Adipose tissue (tissue), 3 donors: Measurements from ENCODE around the gene TRHDE. TPM values are rescaled to one million over a fixed set of nuclear protein-coding genes. Genes with fewer than 3 reads are reported as not detected.
"Not testable (repeated sequence)": the region's sequence is repeated elsewhere in the genome, so short reads cannot be mapped to it uniquely, and the experiment has no call there.

Experiments
- H3K27ac ChIP-seq: one replicate; pipeline ENCODE4 v1.5.1; 2013; ENCODE audit warnings: low read depth, low read length
- WGBS, 3 donors: extraction: QIAGEN DNeasy Blood & Tissue Kit; methylation state at CpG; one replicate each; pipeline ENCODE4 v1.1.7; 2013; 5-methylcytosine and 5-hydroxymethylcytosine counted together
- polyA plus RNA-seq, 3 donors: library from polyadenylated mRNA; stranded (reverse); fragments of 200-250 nt; gene quantifications; one replicate each; pipeline ENCODE4 v1.2.3, GENCODE V29; 2013
- donor health status: healthy with polysubstance abuse.
- donor health status: Bipolar disorder and iron deficiency.
- donor health status: healthy.

Gene TRHDE
- polyA plus RNA-seq, 3 donors = 2.0 to 4.2 (median 2.7) TPM

DNA sequence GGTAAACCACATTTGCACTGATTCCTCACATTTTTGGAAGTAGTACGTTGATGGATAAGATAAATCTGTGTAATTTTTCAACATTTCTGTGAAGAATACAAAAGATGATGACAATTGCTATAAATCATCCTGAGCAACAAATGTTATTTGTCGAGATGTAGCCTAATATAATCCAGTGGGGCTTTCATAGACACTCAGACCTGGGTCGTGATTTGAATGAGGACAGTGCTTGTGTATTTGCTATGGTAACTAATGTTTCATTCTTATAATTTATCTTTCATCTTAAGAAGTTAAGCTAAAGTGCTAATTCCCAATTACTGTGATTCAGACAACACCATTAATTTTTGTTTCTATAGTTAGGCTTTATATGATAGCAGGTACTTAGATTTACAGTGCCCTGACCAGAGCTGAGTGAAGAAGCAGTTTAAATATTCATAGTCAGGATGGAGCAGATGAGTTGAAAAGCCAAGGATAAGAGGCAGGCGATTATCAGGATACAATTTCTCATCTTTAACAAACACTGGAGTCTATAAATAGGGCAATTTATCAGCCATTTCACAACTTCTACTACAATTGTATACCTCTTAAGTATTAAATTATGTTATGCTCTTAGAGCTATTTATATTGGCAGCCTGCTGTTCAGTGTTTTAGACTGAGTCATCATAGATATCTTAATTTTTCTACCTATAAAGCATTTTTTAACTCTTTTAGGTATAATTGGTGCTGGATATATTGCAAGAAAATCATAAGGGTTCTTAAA is 359.9 kb downstream of the TRHDE start:
- no peak overlapping the region for H3K27ac ChIP-seq
- 63 to 75% (median 68%) methylated on average over 4 of the region's 4 CpGs for WGBS, 3 donors

DNA sequence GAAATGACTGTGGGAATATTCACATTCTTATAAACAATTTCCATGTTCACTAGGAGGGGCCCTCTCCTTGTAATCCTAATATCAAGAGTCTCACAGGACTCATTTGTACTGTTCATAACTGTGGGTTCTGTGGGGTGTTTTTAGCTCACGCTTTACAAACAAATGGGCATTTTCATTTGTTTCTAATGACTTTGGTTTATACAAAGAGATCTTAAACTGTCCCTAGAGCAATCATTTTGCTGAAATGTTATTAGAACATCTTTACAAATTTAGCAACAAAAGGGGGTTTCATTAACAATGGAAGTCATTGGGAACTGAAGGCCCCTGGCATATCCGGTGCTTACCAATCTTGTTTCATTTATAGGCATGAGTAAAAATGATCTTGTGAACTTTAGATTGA is 370.5 kb downstream of the TRHDE start:
- no peak overlapping the region for H3K27ac ChIP-seq
- WGBS, 3 donors = 77 to 94% (median 93%) methylated on average over 2 of the region's 2 CpGs

DNA sequence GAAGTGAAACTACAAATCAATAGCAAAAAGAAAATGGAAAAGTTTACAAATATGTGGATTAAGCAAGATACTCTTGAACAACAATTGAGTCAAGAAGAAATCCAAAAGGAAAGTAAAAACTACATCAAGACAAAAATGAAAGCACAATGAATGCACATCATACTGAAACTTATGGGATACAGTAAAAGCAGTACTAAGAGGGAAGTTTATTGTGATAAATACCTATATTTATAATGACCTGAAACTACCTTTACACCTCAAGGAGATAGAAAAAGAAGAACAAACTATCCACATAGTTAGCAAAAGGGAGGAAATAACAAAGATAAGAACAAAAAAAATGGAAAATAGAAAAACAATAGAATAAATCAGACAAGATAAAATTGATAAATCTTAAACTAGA is 375.0 kb downstream of the TRHDE start:
- no peak overlapping the region for H3K27ac ChIP-seq

DNA sequence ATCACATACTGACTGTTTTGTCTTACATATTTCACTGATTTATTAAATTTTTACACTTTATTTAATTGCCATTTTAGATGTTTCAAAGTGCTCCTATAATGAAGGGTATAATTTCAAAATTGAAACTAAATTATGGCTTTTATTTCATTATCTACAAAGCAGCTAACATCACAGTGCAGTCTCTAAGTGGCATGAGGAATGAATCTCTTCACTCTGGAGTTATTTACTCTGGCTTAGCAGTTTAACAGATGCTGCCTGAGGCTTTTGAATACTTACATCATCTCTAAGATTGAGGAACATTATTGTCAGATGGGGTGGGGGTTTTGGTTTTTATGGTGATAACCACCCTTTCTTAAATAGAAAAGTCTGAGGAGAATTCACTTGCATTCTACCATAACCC is 386.4 kb downstream of the TRHDE start:
- no peak overlapping the region for H3K27ac ChIP-seq

DNA sequence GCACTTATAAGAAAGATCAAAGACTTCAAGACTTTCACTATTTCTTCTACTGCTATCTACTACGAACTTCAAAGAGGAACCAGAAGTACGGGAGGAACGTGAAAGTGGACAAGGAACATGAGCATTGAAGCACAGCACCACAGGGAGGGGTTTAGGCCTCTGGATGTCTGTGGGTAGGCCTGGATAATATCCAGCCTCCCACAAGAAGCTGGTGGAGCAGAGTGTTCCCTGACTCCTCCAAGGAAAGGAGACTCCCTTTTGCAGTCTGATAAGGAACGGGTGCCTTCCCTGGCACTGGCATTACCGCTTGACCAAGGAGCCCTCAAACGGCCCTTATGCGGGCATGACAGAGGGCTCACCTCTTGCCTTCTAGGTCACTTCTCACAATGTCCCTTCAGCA is 388.0 kb downstream of the TRHDE start:
- not testable (repeated sequence) for H3K27ac ChIP-seq
- 81 to 92% (median 82%) methylated on average over 7 of the region's 7 CpGs for whole genome bisulfite sequencing, 3 donors

DNA sequence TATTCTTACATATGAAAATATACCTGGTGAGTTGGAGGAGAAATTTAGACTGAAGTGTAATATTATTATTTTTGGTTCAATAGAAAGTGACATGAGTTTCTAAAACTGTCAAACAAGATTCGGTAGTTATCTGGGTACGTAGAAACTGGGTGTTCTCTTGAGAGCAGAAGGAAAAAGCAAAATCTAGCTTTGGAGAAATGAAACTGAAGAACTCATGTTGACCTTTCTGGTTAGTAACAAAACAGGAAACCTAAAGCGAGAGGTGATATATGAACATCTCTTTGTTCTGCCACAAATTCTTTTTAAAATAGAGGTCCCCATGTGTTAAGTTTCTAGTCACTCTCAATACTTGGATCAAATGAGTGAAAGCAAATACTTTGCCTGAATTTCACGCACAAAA is 401.7 kb downstream of the TRHDE start:
- 64 to 81% (median 65%) methylated on average over 4 of the region's 4 CpGs for WGBS, 3 donors
- no peak overlapping the region for H3K27ac ChIP-seq

DNA sequence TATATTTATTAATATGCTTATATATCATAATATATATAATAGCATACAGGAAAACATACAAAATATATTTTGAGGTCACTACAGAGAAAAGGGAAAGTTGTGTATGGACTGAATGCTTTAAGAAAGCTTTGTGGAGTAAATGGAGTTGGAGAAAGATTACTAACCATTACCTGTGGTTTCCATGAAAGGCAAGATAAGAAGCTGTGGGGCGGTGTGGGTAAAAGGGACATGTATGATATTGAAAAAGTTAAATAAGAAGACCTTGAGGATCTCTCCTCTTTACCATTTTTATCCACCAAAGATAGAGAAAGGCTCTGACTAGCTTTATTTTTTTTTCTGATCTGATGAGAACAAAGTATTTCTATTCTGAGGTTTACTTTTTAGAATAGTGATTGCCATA is 404.4 kb downstream of the TRHDE start:
- 71 to 80% (median 80%) methylated on average over 1 of the region's 1 CpG for WGBS, 3 donors
- no peak overlapping the region for H3K27ac ChIP-seq

DNA sequence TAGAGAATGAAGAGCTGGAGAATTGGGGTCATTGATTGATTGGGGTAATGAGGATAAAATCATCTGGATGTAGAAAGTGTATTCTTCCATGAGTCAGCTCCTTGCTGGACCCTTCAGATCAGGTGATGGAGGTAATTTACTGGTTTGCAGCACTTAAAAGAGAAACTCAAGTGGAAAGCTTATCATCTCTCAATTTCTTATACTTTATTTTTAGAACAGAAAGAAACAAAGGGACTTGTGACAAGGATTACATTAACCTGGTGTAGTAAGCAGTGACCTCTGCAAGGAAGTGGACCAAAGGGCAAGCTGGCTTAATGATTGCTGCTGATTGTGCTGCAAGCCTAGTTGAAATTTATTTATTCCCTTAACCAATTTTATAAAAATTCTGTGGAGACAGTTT is 405.0 kb downstream of the TRHDE start:
- no peak overlapping the region for H3K27ac ChIP-seq

DNA sequence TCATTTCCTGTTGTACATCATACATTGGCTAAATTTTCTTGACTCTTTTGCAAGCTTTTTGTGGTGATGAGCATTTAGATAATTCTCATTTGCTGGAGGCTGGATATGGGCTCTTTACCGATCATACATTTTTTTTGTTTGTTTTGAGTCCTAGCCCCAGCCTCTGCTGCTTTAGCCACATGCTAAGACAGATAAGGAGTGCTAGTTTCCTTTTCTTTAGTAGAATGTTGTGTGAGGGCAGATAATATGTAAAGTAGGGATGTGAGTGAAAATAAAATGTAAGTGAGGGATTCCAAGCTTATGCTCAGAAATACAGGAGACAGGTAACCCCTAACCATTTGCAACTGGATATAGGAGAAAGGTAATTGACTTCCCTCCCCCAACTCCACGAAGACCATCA is 405.7 kb downstream of the TRHDE start:
- WGBS, 3 donors = 55 to 70% (median 56%) methylated on average over 2 of the region's 2 CpGs

DNA sequence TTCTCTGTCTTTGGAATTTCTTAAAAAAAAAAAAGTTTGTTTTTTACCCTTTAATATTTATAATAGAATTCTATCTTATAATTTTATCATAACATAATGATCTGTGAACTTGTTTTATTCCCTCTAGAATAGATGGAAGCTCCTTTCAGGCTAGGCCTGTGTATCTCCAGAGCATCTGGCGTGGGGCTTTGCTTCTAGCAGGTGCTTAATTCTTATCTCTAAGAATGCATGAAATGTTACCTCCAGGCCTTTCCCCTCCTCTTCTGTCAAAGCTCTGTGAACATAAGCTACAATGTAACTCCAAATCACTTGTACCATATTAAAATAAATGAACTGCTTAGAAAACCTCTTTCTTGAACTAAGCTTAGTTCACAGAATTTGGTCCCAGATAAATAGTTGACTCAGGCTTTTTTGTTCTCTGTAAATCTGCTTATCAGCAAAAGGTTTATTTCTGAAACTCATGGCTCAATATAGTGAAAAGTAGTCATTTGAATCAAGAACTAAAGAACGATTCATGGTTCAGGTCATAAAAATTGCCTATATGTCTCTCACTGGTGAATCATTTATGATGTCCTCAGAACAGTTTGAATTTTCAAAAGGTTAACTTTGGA is 407.1 kb downstream of the TRHDE start:
- H3K27ac ChIP-seq = no peak overlapping the region
- 69 to 76% (median 69%) methylated on average over 2 of the region's 2 CpGs for WGBS, 3 donors

More for the DNA sequence above, 405.7 kb downstream of the TRHDE start:
- H3K27ac ChIP-seq = no peak overlapping the region

DNA sequence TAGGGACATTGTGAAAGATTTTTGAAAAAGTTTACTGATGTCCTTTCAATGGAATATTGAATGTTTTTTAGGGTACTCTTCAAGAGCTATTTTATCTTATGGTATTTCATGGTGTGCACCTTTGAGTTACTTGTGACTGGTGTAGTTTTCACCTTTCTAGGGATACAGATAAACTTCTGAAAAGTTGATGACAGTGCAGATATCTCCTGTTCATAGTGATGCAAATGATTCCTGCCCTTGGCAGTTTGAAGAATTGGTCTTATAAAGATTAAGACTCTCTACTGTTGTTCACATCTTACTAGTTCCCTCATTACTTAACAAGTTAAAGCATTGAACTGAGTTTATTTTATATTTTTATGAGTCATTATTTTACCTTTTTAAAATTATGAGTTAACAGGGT is 408.9 kb downstream of the TRHDE start:
- H3K27ac ChIP-seq = no peak overlapping the region

DNA sequence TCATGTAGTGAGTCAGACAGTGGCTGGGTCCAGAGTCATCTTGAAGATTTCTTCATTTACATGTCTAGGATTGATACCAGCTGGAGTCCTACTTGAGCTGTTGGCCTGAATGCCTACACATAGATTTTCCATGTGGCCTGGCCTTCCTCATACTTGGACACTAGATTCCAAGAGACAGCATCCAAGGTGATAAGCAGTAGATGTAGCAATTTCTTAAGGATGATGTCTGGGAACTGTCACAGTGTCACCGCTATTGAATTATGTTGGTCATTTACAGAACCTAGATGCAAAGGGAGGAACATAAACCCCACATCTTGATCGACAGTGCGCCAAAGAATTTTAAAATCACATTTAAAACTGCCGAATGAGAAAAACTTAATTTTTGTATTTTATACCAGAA is 412.3 kb downstream of the TRHDE start:
- whole genome bisulfite sequencing, 3 donors = 92 to 95% (median 94%) methylated on average over 4 of the region's 4 CpGs
- no peak overlapping the region for H3K27ac ChIP-seq

DNA sequence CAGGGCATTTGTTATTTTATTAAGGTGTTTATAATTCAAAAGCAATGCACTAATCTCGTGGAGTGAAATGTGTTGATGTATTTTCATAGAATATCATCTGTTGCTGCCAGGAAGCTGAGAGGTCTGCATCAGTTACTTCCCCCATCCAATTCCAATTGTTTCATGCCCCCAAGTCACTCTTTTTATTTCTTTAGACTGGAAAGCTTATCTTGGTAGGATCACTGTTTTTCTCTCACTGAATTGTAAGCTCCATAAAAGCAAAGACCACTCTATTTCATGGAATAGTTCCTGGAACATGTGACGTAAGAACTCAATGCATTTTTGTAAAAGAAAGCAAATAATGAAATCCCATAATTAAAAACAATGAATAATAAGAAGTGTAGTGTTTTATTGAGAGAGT is 420.2 kb downstream of the TRHDE start:
- no peak overlapping the region for H3K27ac ChIP-seq
- WGBS, 3 donors = 52 to 60% (median 54%) methylated on average over 2 of the region's 2 CpGs

DNA sequence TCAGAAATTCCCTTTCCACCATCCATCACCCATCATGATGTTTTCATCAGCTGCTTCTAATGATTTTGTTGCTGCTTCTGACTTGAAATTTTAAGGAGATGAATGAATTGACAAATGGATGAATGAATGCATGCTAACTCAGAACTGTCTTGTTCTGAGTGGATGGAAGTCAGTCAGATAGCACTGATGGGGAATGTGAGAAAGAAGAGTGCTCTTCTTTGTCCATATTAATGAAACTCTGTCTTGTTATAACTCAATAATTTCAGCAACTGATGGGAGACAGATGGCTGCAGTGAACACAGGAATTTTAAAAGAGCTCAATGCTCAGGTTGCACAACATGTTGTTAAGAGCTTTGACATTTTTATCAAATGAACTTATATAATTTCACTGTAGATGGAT is 422.0 kb downstream of the TRHDE start:
- no peak overlapping the region for H3K27ac ChIP-seq

DNA sequence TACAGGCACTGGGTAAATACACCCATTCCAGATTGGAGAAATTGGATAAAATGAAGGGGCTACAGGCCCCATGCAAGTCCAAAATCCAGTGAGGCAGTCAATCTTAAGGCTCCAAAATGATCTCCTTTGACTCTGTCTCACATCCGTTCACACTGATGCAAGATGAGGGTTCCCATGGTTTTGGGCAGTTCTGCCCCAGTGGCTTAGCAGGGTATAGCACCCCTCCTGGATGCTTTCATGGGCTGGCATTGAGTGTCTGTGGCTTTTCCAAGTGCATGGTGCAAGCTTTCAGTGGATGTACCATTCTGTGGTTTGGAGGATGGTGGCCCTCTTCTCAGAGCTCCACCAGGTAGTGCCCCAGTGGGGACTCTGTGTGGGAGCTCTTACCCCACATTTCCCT is 427.2 kb downstream of the TRHDE start:
- 79 to 87% (median 82%) methylated on average over 1 of the region's 1 CpG for WGBS, 3 donors
- no peak overlapping the region for H3K27ac ChIP-seq

DNA sequence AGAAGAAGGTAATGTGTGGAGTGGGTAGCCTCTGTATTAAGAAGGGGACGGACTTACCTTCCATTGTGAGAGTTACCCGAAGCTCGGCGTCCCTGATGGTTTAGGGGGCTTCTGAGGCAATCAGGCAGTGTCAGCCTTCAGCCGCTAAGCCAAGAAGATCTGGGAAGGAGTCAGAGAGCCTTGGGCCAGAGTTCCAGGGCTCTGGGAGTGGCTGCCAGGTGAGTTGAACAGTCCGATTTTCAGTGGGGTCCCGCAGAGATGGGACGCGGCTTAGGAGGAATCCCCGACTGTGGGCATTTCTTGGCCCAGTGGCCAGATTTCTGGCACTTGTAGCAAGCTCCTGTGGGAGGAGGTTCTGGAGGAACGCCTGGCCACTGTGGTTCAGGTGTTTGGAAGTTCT is 439.9 kb downstream of the TRHDE start:
- whole genome bisulfite sequencing, 3 donors = 92 to 93% (median 92%) methylated on average over 11 of the region's 11 CpGs
- not testable (repeated sequence) for H3K27ac ChIP-seq

DNA sequence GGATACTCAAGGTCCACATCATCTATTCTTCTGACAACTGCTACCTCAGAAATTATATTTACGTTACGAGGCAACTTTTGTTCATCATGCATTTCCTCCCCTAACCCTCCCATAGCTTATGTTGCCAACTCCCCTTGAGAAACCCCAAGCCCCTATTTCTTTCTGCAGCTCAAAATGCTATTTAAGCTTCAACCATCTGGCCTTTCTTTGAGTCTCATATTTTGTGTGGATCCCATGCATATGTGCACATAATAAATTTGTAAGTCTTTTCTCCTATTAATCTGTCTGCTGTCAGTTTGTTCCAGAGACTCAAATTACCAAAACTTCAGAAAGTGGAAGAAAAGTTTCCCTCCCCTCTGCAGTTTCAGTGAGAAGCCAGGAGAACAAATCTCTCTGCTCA is 444.1 kb downstream of the TRHDE start:
- no peak overlapping the region for H3K27ac ChIP-seq
- whole genome bisulfite sequencing, 3 donors = 59 to 77% (median 68%) methylated on average over 2 of the region's 2 CpGs

DNA sequence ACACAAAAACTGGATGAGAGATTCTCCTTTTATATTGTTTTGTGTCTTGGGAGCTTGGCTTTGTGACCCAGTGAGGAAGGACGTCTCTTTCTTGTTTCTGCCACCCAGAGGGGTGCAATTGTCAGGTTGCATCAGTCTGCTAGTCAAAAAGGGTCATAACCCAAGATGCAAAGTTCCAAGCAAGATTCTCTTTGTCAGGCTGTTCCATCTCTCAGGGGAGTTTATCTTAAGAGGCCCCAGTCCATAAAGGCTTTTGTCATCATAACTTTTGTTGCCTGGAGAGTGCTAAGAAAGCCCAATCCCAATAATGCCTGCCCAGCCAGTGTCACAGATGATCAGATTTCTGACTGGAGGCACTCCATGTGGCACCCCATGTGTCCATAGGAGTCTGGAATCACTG is 444.9 kb downstream of the TRHDE start:
- 34 to 50% (median 38%) methylated on average over 1 of the region's 1 CpG for WGBS, 3 donors
- H3K27ac ChIP-seq = no peak overlapping the region
